HL-60 (cell line): ENCODE measurements around the gene CHST9.

ENCODE experiments used
- DNase-seq, 2 experiments: peaks; one replicate each; pipeline ENCODE4 v3.0.0-alpha.2; 2010 to 2020; ENCODE audit warnings: low read depth in 1 of 2, low spot score in 1 of 2
- H3K27ac ChIP-seq: fragments of 250-450 bp; sonication (Bioruptor Pico); replicated peaks from 2 replicates; pipeline ENCODE4 v1.5.1; 2020; ENCODE audit warnings: mild to moderate bottlenecking, moderate library complexity
- H3K27me3 ChIP-seq: fragments of 250-450 bp; sonication (Bioruptor Pico); 2 replicates; pipeline ENCODE4 v1.5.1; 2021; ENCODE audit warnings: mild to moderate bottlenecking, moderate library complexity; ENCODE audit not compliant: insufficient read depth, poor library complexity, severe bottlenecking
- H3K4me3 ChIP-seq: replicated peaks from 2 replicates; pipeline ENCODE4 v1.5.1; 2011; ENCODE audit warnings: mild to moderate bottlenecking, control low read depth, low read length; ENCODE audit not compliant: insufficient read depth
- GABPA ChIP-seq: IDR thresholded peaks from 2 replicates; pipeline ENCODE4 v1.6.1; 2012; ENCODE audit warnings: low read depth
- POLR2AphosphoS5 ChIP-seq: IDR thresholded peaks from 2 replicates; pipeline ENCODE4 v1.6.1; 2012; ENCODE audit warnings: low read depth
- SPI1 ChIP-seq: IDR thresholded peaks from 2 replicates; pipeline ENCODE4 v1.6.1; 2012; ENCODE audit warnings: low read depth, mild to moderate bottlenecking, borderline replicate concordance
- TF ChIP-seq, protein P1 (sequence below): IDR thresholded peaks from 2 replicates; pipeline ENCODE4 v1.6.1; 2012; ENCODE audit warnings: low read depth; ENCODE audit not compliant: insufficient replicate concordance
- TF ChIP-seq, protein P2 (sequence below): IDR thresholded peaks from one replicate; pipeline ENCODE4 v1.5.1; 2011; ENCODE audit warnings: low read length, control low read depth, inconsistent platforms; ENCODE audit not compliant: insufficient read depth

Gene CHST9

DNA sequence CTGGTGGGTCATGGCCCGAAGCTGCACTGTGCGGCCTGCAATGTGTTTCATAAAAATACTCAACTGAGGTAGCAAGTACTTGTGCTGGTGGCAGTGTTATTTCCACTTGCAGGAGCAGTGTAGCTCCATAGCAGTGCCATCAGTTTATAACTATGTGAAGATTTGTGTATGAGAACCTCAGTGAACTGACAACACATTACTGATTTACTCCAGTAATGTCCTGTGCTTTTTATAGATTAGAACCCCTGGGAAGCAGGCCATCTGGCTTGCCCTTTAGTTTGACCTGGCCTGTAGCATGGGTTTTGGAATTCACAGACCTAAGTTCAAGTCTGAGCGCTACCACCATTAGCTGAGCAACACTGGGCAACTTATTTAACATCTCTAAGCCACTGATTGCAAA, 219.9 kb downstream of the CHST9 start:
- TF ChIP-seq, protein P1, sequence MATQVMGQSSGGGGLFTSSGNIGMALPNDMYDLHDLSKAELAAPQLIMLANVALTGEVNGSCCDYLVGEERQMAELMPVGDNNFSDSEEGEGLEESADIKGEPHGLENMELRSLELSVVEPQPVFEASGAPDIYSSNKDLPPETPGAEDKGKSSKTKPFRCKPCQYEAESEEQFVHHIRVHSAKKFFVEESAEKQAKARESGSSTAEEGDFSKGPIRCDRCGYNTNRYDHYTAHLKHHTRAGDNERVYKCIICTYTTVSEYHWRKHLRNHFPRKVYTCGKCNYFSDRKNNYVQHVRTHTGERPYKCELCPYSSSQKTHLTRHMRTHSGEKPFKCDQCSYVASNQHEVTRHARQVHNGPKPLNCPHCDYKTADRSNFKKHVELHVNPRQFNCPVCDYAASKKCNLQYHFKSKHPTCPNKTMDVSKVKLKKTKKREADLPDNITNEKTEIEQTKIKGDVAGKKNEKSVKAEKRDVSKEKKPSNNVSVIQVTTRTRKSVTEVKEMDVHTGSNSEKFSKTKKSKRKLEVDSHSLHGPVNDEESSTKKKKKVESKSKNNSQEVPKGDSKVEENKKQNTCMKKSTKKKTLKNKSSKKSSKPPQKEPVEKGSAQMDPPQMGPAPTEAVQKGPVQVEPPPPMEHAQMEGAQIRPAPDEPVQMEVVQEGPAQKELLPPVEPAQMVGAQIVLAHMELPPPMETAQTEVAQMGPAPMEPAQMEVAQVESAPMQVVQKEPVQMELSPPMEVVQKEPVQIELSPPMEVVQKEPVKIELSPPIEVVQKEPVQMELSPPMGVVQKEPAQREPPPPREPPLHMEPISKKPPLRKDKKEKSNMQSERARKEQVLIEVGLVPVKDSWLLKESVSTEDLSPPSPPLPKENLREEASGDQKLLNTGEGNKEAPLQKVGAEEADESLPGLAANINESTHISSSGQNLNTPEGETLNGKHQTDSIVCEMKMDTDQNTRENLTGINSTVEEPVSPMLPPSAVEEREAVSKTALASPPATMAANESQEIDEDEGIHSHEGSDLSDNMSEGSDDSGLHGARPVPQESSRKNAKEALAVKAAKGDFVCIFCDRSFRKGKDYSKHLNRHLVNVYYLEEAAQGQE = no peak
- TF ChIP-seq POLR2AphosphoS5 (no peak), SPI1 (no peak), GABPA (no peak)
- TF ChIP-seq, protein P2, sequence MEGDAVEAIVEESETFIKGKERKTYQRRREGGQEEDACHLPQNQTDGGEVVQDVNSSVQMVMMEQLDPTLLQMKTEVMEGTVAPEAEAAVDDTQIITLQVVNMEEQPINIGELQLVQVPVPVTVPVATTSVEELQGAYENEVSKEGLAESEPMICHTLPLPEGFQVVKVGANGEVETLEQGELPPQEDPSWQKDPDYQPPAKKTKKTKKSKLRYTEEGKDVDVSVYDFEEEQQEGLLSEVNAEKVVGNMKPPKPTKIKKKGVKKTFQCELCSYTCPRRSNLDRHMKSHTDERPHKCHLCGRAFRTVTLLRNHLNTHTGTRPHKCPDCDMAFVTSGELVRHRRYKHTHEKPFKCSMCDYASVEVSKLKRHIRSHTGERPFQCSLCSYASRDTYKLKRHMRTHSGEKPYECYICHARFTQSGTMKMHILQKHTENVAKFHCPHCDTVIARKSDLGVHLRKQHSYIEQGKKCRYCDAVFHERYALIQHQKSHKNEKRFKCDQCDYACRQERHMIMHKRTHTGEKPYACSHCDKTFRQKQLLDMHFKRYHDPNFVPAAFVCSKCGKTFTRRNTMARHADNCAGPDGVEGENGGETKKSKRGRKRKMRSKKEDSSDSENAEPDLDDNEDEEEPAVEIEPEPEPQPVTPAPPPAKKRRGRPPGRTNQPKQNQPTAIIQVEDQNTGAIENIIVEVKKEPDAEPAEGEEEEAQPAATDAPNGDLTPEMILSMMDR = no peak
- H3K4me3 ChIP-seq = no peak overlapping the region
- H3K27me3 ChIP-seq = no peaks in the 10 kb centered on the region
- DNase-seq = no peak
- H3K27ac ChIP-seq = no peak overlapping the region

DNA sequence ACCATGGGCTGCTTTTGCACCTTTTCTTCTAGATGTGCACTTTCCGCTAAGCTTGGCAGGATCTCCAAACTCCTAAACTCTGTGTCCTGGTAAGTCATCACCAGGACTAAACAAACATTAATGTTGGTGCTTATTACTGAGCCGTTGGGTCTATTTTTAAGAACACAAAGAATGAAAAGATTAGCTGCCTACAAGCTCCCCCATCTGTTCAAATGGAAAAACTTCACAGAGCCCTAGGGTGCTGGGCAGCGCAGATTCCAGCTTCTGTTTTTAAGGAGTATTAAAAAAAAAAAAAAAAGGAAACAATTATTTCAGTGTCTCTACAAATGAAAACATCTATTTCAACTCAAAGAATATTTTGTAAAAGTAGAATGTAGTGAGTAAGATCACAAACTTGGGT, 221.8 kb downstream of the CHST9 start:
- no peak overlapping the region for H3K4me3 ChIP-seq
- DNase-seq = no peak
- TF ChIP-seq GABPA (no peak), POLR2AphosphoS5 (no peak), SPI1 (no peak)
- TF ChIP-seq, protein P2 = no peak
- TF ChIP-seq, protein P1 = no peak
- no peak overlapping the region for H3K27ac ChIP-seq
- no peaks in the 10 kb centered on the region for H3K27me3 ChIP-seq

DNA sequence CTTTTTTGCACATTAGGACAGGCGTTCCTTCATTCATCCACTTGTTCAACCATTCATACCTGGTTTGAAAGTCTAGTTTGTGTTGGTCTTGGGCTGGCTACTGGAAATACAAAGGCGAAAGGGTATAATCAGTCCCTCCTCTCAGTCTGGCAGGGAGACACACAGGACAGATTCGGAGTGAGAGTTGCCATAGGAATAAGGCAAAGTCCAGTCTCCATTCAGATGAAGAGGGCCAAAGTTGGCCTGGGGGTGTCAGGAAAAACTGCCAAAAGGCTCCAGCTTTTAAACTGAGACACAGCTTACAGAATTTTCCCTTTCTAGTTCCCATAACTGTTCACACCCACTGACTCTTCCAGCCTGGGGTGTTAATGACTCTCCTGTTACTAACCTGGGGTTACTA, 223.3 kb downstream of the CHST9 start:
- no peak overlapping the region for H3K27ac ChIP-seq
- H3K27me3 ChIP-seq = no peaks in the 10 kb centered on the region
- TF ChIP-seq, protein P2 = no peak
- TF ChIP-seq GABPA (no peak), SPI1 (no peak), POLR2AphosphoS5 (no peak)
- TF ChIP-seq, protein P1 = no peak

More for the DNA sequence above, 223.3 kb downstream of the CHST9 start:
- no peak for DNase-seq
- no peak overlapping the region for H3K4me3 ChIP-seq
